ENCODE measurements around the gene XCR1. TPM values are rescaled to one million over a fixed set of nuclear protein-coding genes. Genes with fewer than 3 reads are reported as not detected.

XCR1 gene
- total RNA-seq, 1 experiment from 2014 or later = not detected

DNA sequence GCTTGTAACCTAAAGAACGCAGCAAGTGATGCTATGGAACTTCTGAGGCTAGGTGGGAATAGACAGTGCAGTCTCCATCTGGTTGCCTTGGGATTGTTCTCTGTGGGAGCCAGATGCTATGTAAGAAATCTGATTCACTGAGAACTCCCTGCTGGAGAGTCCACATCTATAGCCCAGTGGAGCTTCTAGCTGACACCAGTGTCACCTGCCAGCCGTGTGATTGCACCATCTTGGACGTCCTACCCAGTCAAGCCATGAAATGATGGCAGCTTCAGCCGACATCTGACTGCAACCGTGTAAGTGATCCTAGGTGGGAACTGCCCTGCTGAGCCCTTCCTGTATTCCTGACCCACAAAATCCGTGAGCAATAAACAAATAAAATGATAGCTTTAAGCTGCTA lies 19.2 kb downstream of the XCR1 start:
- TF ChIP-seq, protein P1, sequence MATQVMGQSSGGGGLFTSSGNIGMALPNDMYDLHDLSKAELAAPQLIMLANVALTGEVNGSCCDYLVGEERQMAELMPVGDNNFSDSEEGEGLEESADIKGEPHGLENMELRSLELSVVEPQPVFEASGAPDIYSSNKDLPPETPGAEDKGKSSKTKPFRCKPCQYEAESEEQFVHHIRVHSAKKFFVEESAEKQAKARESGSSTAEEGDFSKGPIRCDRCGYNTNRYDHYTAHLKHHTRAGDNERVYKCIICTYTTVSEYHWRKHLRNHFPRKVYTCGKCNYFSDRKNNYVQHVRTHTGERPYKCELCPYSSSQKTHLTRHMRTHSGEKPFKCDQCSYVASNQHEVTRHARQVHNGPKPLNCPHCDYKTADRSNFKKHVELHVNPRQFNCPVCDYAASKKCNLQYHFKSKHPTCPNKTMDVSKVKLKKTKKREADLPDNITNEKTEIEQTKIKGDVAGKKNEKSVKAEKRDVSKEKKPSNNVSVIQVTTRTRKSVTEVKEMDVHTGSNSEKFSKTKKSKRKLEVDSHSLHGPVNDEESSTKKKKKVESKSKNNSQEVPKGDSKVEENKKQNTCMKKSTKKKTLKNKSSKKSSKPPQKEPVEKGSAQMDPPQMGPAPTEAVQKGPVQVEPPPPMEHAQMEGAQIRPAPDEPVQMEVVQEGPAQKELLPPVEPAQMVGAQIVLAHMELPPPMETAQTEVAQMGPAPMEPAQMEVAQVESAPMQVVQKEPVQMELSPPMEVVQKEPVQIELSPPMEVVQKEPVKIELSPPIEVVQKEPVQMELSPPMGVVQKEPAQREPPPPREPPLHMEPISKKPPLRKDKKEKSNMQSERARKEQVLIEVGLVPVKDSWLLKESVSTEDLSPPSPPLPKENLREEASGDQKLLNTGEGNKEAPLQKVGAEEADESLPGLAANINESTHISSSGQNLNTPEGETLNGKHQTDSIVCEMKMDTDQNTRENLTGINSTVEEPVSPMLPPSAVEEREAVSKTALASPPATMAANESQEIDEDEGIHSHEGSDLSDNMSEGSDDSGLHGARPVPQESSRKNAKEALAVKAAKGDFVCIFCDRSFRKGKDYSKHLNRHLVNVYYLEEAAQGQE (IDR thresholded peaks at IDR 0.05; ENCODE audit: low read depth) = no peak
- TF ChIP-seq EZH2 (IDR thresholded peaks at IDR 0.05) (no peak), POLR2AphosphoS5 (IDR thresholded peaks at IDR 0.05; ENCODE audit: low read depth, low read length) (no peak), EGR1 (IDR thresholded peaks at IDR 0.05; ENCODE audit: low read depth) (no peak), SIN3A (IDR thresholded peaks at IDR 0.05; ENCODE audit: low read depth) (no peak), YY1 (IDR thresholded peaks at IDR 0.05; ENCODE audit: extremely low read depth, insufficient replicate concordance, low read depth, low read length) (no peak), JUND (IDR thresholded peaks at IDR 0.05) (no peak), SP1 (IDR thresholded peaks at IDR 0.05; ENCODE audit: low read depth) (no peak), FOSL1 (IDR thresholded peaks at IDR 0.05; ENCODE audit: low read depth) (no peak), SRF (IDR thresholded peaks at IDR 0.05; ENCODE audit: low read depth) (no peak), CEBPB (IDR thresholded peaks at IDR 0.05; ENCODE audit: low read depth) (no peak), POLR2A (IDR thresholded peaks at IDR 0.05; ENCODE audit: borderline replicate concordance, extremely low read depth, insufficient read depth, insufficient read length) (no peak)
- TF ChIP-seq, protein P2, sequence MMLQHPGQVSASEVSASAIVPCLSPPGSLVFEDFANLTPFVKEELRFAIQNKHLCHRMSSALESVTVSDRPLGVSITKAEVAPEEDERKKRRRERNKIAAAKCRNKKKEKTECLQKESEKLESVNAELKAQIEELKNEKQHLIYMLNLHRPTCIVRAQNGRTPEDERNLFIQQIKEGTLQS (IDR thresholded peaks at IDR 0.05) = no peak
- TF ChIP-seq, protein P3, sequence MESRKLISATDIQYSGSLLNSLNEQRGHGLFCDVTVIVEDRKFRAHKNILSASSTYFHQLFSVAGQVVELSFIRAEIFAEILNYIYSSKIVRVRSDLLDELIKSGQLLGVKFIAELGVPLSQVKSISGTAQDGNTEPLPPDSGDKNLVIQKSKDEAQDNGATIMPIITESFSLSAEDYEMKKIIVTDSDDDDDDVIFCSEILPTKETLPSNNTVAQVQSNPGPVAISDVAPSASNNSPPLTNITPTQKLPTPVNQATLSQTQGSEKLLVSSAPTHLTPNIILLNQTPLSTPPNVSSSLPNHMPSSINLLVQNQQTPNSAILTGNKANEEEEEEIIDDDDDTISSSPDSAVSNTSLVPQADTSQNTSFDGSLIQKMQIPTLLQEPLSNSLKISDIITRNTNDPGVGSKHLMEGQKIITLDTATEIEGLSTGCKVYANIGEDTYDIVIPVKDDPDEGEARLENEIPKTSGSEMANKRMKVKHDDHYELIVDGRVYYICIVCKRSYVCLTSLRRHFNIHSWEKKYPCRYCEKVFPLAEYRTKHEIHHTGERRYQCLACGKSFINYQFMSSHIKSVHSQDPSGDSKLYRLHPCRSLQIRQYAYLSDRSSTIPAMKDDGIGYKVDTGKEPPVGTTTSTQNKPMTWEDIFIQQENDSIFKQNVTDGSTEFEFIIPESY (IDR thresholded peaks at IDR 0.05; ENCODE audit: extremely low read depth, insufficient replicate concordance, low read length) = no peak
- no peak overlapping the region for H3K27ac ChIP-seq (ENCODE audit: low read depth, low read length)
- no peaks in the 10 kb centered on the region for H3K9me3 ChIP-seq (ENCODE audit: control insufficient read depth in 1 of 2, insufficient read depth in 1 of 2, low read depth in 1 of 2, low read length in 2 of 2)
- no peak for DNase-seq (ENCODE audit: low read depth, low spot score)
- H3K4me2 ChIP-seq (ENCODE audit: low read length) = no peak overlapping the region
- CTCF ChIA-PET = no interaction called here
- no peak overlapping the region for H3K9ac ChIP-seq (ENCODE audit: low read length)
- H3K27me3 ChIP-seq (ENCODE audit: insufficient read depth, low read length) = no peaks in the 10 kb centered on the region
- intact Hi-C loops (cut with micrococcal nuclease) = no loop called here
- BruUV-seq (replicated peaks) = no TSS peak
- H3K36me3 ChIP-seq (ENCODE audit: control insufficient read depth in 1 of 2, insufficient read depth in 2 of 2, low read length in 2 of 2) = no peaks in the 10 kb centered on the region
- no peak overlapping the region for H3K4me3 ChIP-seq (replicated peaks in 1 of 2; ENCODE audit: low read depth in 1 of 2, low read length in 2 of 2)
- POLR2A ChIA-PET = no interaction called here
- H3K9me2 ChIP-seq (ENCODE audit: insufficient read depth) = no peaks in the 10 kb centered on the region
- H3K4me1 ChIP-seq (ENCODE audit: control insufficient read depth in 1 of 2, insufficient read depth in 2 of 2, low read length in 2 of 2) = no peaks in the 10 kb centered on the region
- no peak overlapping the region for H2AFZ ChIP-seq (ENCODE audit: low read depth, low read length, poor library complexity, severe bottlenecking)
- RAD21 ChIA-PET (ENCODE audit: low non-redundant PET in 1 of 2, low total read pairs in 2 of 2, uncharacterized antibody in 2 of 2, unreplicated experiment in 2 of 2) = no interaction called here
- no peaks in the 10 kb centered on the region for H4K20me1 ChIP-seq (ENCODE audit: insufficient read depth)
- H3K79me2 ChIP-seq (ENCODE audit: insufficient read depth, low read length) = no peaks in the 10 kb centered on the region
- no peak for ATAC-seq

All from HCT116 (cell line).